GM10266 (cell line): ENCODE results near the gene GPANK1.

ENCODE experiments used
- DNase-seq: peaks from one replicate; pipeline ENCODE4 v3.0.0; 2012; ENCODE audit errors: extremely low spot score
- CTCF ChIP-seq: IDR thresholded peaks from 2 replicates; pipeline ENCODE4 v1.5.1; 2012; ENCODE audit warnings: mild to moderate bottlenecking, low read depth; ENCODE audit not compliant: control insufficient read depth, insufficient read depth; ENCODE audit errors: missing control alignments

GPANK1 gene

GRCh38 chr6:31708224-31708623 is 43.4 kb upstream of the GPANK1 start:
- DNase-seq, result no peak
- no peak for TF ChIP-seq CTCF

GRCh38 chr6:31707701-31708100 is 42.9 kb upstream of the GPANK1 start:
- TF ChIP-seq CTCF, result no peak
- DNase-seq, result no peak

GRCh38 chr6:31706599-31706998 is 41.8 kb upstream of the GPANK1 start, which contains the start of gene LY6G6F:
Gene LY6G6F, plus strand, starts transcription at chr6:31706866. Its CDS starts 41 bp downstream, at chr6:31706907.
- DNase-seq, result no peak
- TF ChIP-seq CTCF, result no peak

DNA sequence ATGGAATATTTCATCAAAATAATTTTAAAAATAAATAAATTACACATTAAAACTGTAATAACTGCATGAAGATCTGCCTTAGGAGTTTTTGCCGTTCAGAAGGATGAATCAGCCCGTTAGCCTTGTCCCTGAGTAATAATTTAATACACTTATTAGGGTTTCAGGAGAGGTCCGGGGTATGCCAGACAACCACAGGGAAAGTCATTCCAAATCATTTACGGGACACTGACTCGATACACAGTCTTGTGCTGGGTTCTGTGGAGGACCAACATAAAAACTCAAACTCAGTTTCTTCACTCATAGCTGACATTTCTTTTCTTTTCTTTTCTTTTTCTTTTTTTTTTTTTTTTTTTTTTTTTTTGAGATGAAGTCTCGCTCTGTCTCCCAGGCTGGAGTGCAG is 41.1 kb upstream of the GPANK1 start:
- DNase-seq, result no peak
- TF ChIP-seq CTCF, result no peak

DNA sequence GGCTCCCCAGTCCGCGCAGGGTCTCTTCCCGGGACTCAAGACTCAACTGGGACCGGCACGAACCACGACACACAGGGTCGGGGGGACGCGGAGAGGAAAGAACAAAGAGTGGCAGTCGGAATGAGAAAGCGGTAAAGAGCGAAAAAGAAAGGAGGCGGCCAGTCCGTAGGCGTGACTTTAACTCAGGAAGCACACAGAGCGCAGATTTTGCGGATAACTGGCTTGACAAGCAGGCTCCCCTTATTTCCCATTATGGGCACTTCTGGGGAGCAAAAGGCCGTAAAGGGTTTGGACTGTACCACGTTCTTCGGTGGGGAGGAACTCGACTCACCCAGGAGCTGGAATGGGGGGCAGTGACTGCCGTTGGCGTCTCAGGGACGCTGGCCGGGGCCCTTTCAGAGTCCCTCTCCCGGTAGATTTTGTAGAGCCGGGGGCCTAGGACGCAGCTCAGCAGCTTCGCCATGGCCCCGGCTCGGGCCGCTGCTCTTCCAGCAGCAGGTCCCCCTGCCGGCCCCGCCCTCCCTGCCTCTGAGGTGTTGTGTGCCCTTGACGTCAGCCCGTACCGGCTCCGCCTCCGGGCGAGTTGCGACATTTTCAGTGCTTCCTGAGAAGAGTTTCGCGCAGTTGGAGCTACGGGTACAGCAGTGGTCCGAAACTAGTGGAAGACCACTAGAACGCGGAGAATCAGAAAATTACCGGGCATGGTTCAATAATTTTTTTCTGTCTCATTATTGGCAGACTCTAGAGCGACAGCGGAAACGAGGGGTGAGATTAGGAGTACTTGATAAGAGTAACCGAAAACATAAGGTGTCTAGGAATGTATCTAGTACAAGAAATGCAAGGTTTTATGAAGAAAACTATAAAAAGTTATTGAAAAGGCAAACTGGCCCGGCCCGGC is 38.3 kb upstream of the GPANK1 start, which contains the start of gene ABHD16A:
ABHD16A (minus strand) TSS at position 506 of the 898 bp plus-strand sequence; CDS start at position 463, 43 bp downstream.
- TF ChIP-seq CTCF, result no peak
- peak; percentile 96 for DNase-seq

DNA sequence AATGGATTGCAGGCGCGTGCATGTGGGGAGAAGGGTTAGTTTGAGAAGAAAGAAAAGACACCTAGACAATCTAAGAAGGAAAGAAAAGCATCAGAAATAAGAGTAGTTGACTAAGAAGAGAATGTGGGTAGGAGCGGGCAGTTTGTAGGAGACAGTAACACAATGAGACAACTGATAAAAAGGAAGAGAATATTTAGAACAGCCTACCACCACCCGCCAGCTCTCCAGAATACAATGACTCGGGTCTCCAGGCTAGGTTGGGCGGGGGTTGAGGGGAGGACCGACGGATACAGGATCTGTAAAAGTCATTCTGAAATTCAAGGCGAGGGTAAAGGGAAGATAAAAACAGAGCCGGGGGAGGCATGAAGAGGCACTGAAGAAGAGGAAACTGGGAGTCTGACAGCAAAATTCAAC is 37.6 kb upstream of the GPANK1 start:
- no peak for TF ChIP-seq CTCF
- no peak for DNase-seq

DNA sequence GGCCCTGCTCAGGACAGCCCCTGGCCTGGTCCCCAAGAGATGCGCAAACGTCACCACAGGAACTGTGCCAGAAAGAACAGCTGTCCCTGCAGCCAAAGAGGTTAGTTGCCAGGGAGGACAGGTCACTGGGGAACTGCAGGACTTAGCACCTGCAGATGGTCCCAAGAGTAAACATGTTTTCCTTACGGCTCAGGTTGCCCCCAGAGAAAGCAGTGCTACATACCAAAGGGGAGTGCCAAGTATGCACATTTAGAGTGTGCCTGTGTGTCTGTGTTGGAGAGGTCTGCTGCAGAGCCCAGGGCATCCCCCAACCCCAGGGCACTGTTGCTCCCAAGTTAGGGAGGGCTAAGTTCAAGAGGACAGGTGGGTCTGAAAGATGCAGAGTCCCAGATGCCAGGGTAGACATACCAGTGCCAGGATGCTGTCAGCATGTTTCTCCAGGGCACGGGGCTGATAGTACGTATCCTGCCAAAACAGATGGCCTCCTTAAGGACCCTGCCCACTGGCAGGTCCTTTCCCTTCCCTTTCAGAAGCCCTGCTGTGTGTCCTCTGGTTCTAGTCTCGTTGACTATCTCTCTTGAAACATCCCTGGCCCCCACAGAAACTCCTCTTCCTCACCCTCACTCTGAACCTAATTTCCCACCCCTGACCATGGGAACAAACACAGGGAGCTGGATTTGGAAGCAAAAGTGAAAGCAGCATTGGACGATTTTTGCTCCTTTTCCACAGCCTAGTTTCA is 37.0 kb upstream of the GPANK1 start:
- no peak for DNase-seq
- no peak for TF ChIP-seq CTCF
